GM21825 (cell line): Measurements from ENCODE around the gene GTSE1.

Experiments
- ATAC-seq: cut with Tn5 transposase; IDR thresholded peaks from one replicate; pipeline ENCODE4 v1.9.1; 2021; ENCODE audit warnings: mild to moderate bottlenecking, moderate library complexity; ENCODE audit not compliant: unreplicated experiment

GTSE1 gene

GRCh38 chr22:46362934-46363515 is 66.4 kb downstream of the GTSE1 start:
- ATAC-seq, result no peak

GRCh38 chr22:46363611-46364321 is 67.1 kb downstream of the GTSE1 start:
- no peak for ATAC-seq

- ATAC-seq, result no peak
These were observed 67.9 kb downstream of the GTSE1 start for GRCh38 chr22:46364341-46365165.

- no peak for ATAC-seq
These were observed 68.5 kb downstream of the GTSE1 start for GRCh38 chr22:46365166-46365624.

GRCh38 chr22:46366327-46366731 is 69.7 kb downstream of the GTSE1 start:
- ATAC-seq, result no peak

- ATAC-seq, result no peak
These were observed 70.4 kb downstream of the GTSE1 start for GRCh38 chr22:46366801-46367706.

GRCh38 chr22:46367707-46368191 is 71.1 kb downstream of the GTSE1 start:
- ATAC-seq, result no peak

- ATAC-seq, result no peak
These were observed 71.8 kb downstream of the GTSE1 start for GRCh38 chr22:46368422-46368821.

GRCh38 chr22:46368871-46369715 is 72.4 kb downstream of the GTSE1 start:
- no peak for ATAC-seq

GRCh38 chr22:46369716-46370583 is 73.3 kb downstream of the GTSE1 start:
- ATAC-seq, result no peak

GRCh38 chr22:46370584-46371291 is 74.1 kb downstream of the GTSE1 start:
- no peak for ATAC-seq

- no peak for ATAC-seq
These were observed 75.1 kb downstream of the GTSE1 start for GRCh38 chr22:46371623-46372226.

- no peak for ATAC-seq
These were observed 76.0 kb downstream of the GTSE1 start for GRCh38 chr22:46372686-46373085.

GRCh38 chr22:46373159-46373558 is 76.5 kb downstream of the GTSE1 start:
- ATAC-seq, result no peak

- no peak for ATAC-seq
These were observed 77.4 kb downstream of the GTSE1 start for GRCh38 chr22:46373921-46374662.

- ATAC-seq, result no peak
These were observed 78.2 kb downstream of the GTSE1 start for GRCh38 chr22:46374663-46375474.
